ENCODE measurements around the gene TPRX1.
"Not testable (repeated sequence)": the region's sequence is repeated elsewhere in the genome, so short reads cannot be mapped to it uniquely, and the experiment has no call there.

Gene TPRX1

DNA sequence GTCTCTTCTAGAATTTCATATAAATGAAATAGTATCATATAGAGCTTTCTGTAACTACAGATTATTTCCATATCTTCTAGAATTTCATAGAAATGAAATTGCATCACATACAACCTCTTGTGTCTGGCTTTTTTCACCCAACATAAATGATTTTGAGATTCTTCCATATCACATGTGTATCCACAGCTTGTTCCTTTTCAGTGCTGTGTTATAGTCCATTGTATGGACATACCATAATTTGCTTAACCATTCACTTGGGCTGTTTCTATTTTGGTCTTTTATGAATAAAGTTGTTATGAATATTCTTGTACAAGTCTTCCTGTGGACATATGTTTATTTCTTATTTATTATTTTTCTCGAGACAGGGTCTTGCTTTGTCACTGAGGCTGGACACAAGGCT, 11.7 kb downstream of the TPRX1 start:
- TF ChIP-seq, protein P1, sequence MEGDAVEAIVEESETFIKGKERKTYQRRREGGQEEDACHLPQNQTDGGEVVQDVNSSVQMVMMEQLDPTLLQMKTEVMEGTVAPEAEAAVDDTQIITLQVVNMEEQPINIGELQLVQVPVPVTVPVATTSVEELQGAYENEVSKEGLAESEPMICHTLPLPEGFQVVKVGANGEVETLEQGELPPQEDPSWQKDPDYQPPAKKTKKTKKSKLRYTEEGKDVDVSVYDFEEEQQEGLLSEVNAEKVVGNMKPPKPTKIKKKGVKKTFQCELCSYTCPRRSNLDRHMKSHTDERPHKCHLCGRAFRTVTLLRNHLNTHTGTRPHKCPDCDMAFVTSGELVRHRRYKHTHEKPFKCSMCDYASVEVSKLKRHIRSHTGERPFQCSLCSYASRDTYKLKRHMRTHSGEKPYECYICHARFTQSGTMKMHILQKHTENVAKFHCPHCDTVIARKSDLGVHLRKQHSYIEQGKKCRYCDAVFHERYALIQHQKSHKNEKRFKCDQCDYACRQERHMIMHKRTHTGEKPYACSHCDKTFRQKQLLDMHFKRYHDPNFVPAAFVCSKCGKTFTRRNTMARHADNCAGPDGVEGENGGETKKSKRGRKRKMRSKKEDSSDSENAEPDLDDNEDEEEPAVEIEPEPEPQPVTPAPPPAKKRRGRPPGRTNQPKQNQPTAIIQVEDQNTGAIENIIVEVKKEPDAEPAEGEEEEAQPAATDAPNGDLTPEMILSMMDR (IDR thresholded peaks at IDR 0.05; ENCODE audit: low read depth, low read length, missing control alignments), result no peak

DNA sequence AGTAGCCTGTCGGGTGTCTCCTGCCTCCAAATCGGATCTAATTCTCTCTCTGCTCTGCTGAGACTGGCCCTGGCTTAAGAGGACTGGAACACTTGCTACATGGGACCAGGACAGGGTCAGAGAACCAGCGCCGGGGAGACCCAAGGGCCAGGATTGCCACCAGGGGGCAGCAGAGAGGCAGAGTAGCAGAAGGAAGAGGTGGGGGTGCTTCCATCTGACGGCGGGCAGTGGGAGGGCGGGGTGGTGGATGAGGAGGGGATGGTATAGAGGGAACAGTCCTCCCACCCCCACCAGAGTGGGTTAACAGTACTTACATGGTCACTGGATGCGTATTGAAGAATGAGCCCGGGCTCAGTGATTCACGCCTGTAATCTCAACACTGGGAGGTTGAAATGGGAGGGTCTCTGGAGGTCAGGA, 13.9 kb downstream of the TPRX1 start:
- TF ChIP-seq, protein P1 (IDR thresholded peaks at IDR 0.05; ENCODE audit: low read depth, low read length, missing control alignments), result peak; percentile 88
- in situ Hi-C loops (cut with HindIII; ENCODE audit: low sequenced_read_pairs), result no loop called here
- DNase-seq (ENCODE audit: low read depth), result peak; percentile 31
- H3K4me3 ChIP-seq (ENCODE audit: low read depth, low read length), result no peak overlapping the region

More for the DNA sequence above, 11.7 kb downstream of the TPRX1 start:
- no peak overlapping the region for H3K4me3 ChIP-seq (ENCODE audit: low read depth, low read length)
- in situ Hi-C loops (cut with HindIII; ENCODE audit: low sequenced_read_pairs), result no loop called here
- DNase-seq (ENCODE audit: low read depth), result no peak

DNA sequence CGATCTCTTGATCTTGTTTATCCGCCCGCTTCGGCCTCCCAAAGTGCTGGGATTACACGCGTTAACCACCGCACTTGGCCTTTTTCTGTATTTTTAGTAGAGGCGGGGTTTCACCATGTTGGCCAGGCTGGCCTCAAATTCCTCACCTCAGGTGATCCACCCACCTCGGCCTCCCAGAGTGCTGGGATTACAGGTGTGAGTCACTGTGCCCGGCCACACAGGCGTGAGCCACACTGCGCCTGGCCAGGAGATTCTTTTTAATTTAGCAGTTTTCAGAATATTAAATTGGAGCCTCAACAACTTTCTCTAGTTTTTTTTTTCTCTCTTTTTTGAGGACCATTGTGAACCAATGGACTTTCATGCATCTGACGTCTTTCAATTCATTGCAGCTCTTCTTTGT, 14.5 kb downstream of the TPRX1 start:
- in situ Hi-C loops (cut with HindIII; ENCODE audit: low sequenced_read_pairs); H3K4me3 ChIP-seq (ENCODE audit: low read depth, low read length); DNase-seq (ENCODE audit: low read depth): not testable (repeated sequence)

DNA sequence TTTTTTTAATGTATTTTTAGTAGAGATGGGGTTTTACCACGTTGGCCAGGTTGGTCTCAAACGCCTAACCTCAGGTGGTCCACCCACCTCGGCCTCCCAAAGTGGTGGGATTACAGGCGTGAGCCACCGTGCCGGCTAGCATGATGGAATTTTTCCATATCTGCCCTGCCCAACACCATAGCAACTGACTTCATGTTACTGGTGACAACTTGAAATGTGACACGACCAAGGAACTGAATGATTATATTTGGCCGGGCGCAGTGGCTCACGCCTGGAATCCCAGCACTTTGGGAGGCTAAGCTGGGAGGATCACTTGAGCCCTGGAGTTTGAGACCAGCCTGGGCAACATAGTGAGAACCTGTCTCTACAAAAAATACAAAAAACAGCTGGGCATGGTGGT, 17.0 kb downstream of the TPRX1 start:
- DNase-seq (ENCODE audit: low read depth); H3K4me3 ChIP-seq (ENCODE audit: low read depth, low read length); in situ Hi-C loops (cut with HindIII; ENCODE audit: low sequenced_read_pairs): not testable (repeated sequence)

DNA sequence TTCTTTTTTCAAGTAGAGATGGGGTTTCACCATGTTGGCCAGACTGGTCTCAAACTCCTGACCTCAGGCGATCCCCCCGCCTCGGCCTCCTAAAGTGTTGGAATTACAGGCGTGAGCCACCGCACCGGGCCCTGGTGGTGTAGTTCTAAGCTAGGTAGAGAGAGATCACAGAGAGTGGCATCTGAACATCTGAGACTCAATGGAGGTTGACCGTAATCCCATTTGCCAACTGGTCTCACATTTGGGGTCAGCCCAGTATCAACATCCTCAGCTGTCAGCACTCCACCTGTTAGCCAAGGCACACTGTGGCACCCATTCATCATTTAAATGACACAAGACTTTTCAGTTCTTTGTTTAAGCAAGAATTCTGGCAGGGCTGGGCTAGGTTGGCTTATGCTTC, 17.8 kb downstream of the TPRX1 start:
- no peak overlapping the region for H3K4me3 ChIP-seq (ENCODE audit: low read depth, low read length)
- in situ Hi-C loops (cut with HindIII; ENCODE audit: low sequenced_read_pairs), result no loop called here
- no peak for DNase-seq (ENCODE audit: low read depth)
- TF ChIP-seq, protein P1 (IDR thresholded peaks at IDR 0.05; ENCODE audit: low read depth, low read length, missing control alignments), result no peak

DNA sequence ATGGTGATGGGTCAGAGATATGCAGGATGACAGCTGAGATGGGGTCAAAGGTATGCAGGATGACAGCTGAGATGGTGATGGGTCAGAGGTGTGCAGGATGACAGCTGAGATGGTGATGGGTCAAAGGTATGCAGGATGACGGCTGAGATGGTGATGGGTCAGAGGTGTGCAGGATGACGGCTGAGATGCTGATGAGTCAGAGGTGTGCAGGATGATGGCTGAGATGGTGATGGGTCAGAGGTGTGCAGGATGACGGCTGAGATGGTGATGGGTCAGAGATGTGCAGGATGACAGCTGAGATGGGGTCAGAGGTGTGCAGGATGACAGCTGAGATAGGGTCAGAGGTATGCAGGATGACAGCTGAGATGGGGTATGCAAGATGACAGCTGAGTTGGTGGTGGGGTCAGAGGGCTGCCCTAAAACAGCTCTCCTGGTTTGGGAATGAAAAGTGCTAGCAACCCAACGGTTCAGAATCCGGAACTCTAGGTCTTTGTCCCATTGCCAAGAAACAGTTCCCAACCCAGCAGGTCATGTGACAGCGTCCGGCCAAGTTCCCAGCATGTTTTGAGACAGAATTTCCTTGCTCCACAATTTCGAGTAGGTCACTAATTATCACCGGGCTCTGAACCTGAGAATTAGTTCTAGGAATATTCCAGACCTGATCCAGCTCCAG, 22.6 kb downstream of the TPRX1 start:
- H3K4me3 ChIP-seq (ENCODE audit: low read depth, low read length), result no peak overlapping the region
- no peak for DNase-seq (ENCODE audit: low read depth)
- TF ChIP-seq, protein P1 (IDR thresholded peaks at IDR 0.05; ENCODE audit: low read depth, low read length, missing control alignments), result no peak
- in situ Hi-C loops (cut with HindIII; ENCODE audit: low sequenced_read_pairs), result no loop called here

DNA sequence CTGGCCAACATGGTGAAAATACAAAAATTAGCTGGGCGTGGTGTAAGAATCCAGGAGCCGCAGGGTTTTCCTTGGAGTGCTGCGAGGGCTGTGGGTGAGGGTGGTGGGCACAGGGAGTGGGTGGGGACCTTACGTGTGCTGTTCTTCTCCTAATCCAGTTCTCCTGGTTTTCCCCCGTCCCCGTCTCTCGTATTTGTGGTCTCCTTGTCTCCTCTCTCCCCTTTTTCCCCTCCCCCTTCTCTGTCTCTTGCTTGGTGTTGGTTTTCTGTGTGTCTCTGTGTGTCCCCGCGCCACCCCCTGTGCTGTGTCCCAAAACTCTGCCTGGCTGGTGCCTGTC, 24.2 kb downstream of the TPRX1 start:
- DNase-seq (ENCODE audit: low read depth), result no peak
- peak overlapping the region; percentile 93 for H3K4me3 ChIP-seq (ENCODE audit: low read depth, low read length)
- in situ Hi-C loops (cut with HindIII; ENCODE audit: low sequenced_read_pairs), result no loop called here
- TF ChIP-seq, protein P1 (IDR thresholded peaks at IDR 0.05; ENCODE audit: low read depth, low read length, missing control alignments), result no peak

All from astrocyte of the cerebellum (primary cell).